Stomach (tissue), 4 donors: ENCODE measurements around the gene ZNF813.

Experiments used
- CTCF ChIP-seq, 7 experiments: fragments of 450-650 bp in 4 of 7; fragments of 200-600 bp in 3 of 7; sonication (generic) in 3 of 7; IDR thresholded peaks; one replicate each; pipeline ENCODE4 v1.5.1; 2016 to 2019; ENCODE audit warnings: antibody characterized with exemption in 7 of 7, control low read depth in 2 of 7, mild to moderate bottlenecking in 1 of 7
- POLR2A ChIP-seq, 4 donors: fragments of 450-650 bp; IDR thresholded peaks; one replicate each; pipeline ENCODE4 v1.6.1; 2016; ENCODE audit warnings: antibody characterized with exemption in 4 of 4, control low read depth in 2 of 4, mild to moderate bottlenecking in 1 of 4, moderate library complexity in 1 of 4

- no peak for TF ChIP-seq POLR2A (IDR thresholded peaks at IDR 0.05)
- TF ChIP-seq CTCF (IDR thresholded peaks at IDR 0.05) = no peak
These were observed 68.7 kb downstream of the ZNF813 start for GRCh38 chr19:53536225-53536548.
